Dermis microvascular lymphatic vessel endothelial cell (primary cell): ENCODE measurements around the gene ADAMTS2. TPM values are rescaled to one million over a fixed set of nuclear protein-coding genes. Genes with fewer than 3 reads are reported as not detected.

Experiments
- DNase-seq, 2 donors: peaks; one replicate each; pipeline versions ENCODE4 v3.0.0 to v3.0.0-alpha.2; 2010; ENCODE audit warnings: low read depth in 2 of 2
- total RNA-seq: library from RNA; depleted of rRNA; stranded (reverse); fragments of >200 nt; gene quantifications from 2 replicates; pipeline ENCODE4 v1.2.1, GENCODE V29; 2014

ADAMTS2 gene
- total RNA-seq, 1 donor from 2014 or later = not detected

DNA sequence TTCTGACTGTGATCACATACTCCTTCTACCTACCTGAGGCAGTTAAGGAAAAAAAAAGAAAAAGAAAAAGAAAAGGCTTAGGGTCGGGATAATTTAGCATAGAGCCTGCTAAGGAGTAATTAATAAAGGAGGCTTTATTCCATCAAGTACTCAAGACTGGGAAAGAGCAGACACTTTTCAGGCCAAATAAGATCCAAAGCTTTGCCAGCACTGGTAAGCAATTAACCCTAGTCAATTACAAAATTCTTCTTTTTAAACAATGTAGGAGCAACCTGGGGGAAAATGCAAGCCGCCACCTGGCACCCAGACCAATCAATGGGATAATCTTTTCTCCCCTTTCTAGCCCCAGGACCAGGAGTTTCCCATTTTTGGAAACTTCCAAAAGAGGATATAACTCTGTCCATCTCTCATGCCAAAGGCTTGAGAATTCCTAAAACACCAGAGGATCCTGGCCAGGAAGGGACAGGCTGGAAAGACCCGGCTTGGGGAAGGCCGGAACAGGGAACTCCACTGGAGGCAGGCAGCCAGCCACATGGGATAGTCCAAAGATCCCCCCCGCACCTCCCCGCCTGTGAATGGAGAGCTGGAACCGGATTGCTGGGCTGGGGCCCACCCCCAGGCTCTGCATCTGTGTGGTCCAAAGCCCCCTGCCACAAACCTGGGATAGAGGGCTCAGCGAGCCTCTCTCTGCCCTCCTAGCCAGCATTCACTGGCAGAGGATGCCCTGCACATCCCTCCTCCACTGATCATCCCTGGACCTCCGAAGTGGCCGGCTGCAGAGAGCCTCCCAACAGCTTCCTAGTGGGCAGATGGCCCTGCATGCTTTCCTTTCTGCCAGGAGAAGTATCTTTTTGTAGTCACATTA lies 167.3 kb downstream of the ADAMTS2 start:
- no peak for DNase-seq

DNA sequence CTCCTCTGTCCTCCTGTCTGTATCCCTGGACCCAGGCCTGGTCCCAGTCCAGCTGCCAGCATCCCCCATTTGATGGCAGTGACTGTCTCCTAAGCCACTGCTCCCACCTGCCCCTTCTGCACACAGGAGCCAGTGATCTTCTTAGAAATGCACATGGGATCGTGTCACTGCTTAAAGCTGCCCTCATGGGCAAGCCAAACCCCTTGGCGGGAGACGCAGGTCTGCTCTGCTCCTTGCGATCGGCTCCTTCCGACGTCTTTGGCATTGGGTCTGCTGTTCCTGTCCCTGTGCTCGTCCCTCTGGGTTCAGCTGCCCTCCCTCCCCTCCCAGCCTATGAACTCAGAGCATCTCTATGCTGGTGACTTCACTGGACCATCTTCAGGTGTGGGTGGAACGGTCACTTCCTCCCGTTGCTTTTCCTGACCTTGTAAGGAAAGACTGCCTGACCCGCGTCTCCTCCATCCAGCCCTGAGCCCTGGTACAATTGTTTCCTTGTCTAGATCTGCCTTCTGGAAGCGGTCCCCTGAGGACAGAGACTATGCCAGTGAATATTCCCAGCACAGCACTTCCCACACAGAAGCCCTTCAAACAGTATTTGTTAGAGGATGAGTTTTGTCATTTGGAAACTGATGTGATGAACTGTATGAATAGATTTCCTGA lies 168.6 kb downstream of the ADAMTS2 start:
- no peak for DNase-seq

DNA sequence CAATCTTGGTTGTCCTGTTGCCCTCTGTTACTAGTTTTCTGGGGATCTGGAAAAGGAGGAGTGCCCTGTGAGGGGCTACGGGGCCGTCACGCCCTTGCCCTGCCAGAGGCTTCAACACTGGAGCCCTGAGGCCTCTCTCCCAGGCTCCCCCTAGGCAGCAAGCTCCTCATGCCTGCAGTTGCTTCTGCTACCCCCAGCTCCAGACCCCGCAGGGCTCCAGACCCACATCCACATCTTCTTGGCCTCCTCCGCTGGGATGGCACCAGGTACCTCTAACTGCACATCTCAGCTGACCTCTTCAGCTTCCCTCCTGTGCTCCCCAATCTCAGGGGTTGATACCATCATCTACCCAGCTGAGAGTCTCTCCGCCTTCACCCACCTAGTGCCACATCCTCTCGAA lies 169.1 kb downstream of the ADAMTS2 start:
- DNase-seq = no peak

DNA sequence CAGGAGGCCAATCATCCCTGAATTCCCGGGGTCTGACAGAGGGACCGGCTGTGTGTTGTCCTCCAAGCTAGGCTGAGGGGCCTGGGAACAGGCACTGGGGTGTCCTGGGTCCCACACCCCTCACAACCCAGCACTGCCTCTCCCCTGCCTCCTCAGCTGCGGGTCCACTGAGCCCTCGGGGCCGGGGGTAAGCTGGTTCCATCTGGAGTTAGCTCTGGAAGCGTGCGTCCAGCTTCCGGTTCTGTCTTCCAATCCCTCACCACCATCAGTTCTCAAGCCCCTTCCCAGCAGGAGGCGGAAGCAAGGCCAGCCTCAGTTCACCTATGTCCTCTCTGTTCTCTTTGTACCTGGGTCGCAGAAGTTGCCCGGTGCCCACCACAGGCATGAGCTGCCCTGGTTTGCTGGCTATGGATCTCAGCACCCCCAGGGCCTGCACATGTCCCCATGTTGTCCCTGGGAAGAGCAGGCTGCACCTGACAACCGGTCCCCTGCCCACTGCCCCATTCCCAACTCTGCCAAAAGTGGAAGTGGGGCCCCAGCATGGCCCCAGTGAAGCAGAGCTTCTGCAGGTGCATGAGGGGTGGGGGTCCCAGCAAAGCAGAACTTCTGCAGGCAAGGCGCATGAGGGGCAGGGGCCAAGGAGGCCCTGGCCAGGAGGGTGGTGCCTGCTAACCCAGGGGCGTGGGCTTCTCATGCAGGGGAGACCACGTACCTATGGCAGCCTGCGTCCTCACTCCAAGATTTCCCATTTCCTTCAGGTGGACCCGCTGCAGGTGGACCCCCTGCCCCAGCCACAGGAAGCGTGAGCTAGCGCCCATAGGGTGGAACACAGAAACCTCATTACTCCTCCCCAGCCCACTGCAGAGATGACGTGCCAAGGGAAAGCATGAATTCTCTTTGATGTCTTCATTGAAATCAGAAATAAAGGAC lies 173.2 kb downstream of the ADAMTS2 start:
- DNase-seq = no peak

DNA sequence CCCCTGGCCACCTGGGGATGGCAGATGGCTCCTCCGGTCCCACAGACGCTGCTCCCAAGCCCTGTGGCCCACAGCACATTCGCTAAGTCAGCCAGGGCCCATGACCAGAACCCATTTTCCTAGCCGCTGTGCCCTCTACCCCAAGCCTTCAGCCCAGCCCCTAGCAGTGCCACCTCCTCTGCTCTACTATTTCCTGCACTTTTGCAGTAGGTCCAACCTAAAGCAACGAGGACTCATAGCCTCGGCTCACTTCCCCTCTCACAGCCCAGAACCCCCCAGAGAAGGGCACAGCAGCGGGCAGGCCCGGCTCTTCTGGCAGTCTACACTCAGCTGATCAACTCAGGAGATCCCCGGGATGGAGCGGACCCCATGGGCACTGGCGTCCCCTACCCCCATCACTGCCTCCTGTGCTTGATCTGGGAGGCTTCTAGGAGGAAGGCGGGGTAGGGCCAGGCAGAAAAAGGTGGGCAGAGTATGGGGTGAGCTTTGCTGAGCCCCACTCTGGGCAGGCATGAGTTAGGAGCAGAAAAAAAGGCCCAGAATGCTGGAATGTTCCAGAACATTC lies 173.9 kb downstream of the ADAMTS2 start:
- DNase-seq = no peak

DNA sequence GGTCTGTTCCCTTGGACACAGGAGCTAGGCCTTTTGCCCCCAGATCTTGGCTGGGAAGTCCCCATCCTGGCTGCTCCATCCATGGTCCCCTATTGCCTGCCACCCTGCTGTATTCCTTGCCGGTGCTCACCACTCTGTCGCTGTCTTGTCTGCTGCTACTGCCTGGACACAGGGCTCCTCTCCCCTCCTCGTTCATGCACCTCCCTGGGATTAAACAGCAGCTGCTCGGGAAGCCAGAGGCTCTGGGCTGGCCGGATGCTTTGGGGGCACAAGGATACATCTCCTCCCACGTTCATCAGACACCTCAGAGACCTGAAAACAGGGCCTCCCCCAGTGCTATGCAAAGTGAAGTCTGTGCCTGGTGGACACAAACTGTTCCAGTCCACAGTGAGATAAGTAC lies 174.7 kb downstream of the ADAMTS2 start:
- DNase-seq = no peak

DNA sequence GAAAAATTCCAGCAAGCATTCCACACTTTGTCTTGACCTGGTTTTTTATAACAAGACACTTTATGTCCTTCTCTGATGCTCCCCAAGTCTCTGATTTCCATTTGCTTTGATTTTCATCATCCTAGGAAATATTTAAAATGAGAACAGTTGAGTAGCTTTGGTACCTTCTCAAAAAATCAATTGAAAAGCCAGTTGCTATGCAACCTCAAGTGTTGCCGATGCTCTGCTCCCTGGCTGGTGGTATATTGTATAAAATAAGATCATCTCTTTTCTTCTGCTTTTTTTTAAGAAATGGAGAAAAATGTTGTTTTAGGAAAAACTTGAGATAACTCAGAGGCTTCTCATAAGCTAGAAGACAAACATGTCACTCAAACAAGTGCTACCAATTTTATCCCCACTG lies 175.4 kb downstream of the ADAMTS2 start:
- DNase-seq = no peak

DNA sequence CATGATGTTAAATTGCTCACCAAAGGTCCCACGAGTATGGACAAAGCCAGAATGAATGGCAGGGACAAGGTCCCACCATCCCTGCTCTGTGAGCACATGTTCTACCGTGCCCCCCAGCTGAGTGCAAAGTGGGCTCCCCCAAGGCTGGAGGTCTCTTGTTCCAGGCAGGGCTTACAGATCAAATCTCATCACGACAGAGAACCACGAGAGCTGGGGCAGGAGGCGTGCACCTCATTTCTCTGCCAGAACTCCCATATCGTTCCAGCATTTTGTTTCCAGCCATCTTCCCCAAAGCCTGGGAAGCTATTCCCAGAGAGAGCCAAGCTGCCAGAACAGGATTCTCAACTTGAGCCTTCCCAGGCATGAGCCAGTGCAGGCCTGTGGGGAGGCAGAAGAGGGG lies 176.6 kb downstream of the ADAMTS2 start:
- no peak for DNase-seq

DNA sequence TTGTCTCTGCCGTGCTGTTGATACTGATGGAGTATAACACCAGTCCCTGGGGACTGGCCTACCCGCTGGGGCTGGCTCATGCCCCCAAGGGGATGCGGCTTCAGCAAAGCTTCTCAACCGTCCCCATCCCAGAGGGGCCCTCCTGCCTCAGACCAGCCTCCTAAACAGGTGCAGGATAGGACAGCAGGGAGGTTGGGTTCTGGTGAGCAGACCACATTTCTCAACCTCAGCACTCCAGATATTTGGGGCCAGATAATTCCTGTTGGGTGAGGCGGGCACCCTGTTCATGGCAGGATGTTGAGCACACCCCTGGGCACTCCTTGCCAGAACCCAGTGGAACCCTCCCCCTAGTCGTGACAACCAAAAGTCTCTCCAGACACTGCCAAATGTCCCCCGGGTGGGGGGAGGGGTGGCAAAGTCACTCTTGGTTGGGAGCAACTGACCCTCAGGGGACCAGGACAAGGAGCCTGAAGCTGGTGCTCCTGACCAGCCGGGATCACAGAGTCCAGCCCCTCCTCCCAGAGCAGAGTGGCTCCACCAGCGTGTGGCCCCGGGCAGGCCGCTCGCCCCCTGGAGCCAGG lies 177.3 kb downstream of the ADAMTS2 start:
- DNase-seq = no peak

DNA sequence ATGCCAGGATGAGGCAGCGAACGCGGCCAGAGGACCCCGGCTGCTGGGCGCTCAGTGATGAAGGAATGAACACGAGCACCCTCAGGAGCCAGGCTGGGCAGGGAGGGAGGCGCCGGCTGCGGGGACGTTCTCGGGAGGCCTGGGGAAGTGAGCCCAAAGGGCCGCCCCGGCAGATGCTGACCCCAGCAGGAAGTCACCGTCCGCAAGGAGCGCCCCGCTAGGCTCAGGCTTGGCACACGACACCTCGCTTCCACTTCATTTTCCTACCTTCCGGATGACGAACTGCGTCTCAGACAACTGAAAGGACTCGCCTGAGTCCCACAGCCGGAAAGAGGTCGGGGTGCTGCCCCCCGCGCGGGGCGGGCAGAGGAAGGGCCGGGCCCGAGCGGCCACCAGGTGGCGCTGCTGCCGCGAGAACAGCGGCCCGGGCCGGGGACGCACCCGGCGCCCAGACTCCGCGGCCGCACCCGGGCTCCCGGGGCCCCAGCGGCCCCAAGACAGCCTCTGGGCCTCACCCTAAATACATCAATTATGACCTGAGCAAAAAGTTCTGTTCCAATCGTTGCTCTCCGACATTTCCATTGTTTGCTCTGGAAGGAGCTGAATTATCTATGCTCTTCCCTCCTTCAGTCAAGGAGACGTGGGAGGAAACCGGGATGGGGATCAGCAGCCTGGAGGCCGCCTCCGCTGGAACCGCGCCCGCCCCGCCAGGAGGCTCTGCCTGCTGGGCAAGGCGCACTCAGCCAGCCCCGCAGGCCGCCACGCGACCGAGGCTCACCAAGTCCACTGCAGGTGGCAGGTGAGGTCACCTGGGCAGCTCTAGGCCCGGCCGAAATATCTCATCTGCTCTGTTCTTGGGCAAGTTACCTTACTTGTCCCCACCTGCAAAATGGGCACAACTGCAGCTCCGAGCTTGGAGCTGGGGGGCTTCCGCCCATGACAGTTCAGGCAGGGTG lies 178.1 kb downstream of the ADAMTS2 start:
- DNase-seq = no peak

DNA sequence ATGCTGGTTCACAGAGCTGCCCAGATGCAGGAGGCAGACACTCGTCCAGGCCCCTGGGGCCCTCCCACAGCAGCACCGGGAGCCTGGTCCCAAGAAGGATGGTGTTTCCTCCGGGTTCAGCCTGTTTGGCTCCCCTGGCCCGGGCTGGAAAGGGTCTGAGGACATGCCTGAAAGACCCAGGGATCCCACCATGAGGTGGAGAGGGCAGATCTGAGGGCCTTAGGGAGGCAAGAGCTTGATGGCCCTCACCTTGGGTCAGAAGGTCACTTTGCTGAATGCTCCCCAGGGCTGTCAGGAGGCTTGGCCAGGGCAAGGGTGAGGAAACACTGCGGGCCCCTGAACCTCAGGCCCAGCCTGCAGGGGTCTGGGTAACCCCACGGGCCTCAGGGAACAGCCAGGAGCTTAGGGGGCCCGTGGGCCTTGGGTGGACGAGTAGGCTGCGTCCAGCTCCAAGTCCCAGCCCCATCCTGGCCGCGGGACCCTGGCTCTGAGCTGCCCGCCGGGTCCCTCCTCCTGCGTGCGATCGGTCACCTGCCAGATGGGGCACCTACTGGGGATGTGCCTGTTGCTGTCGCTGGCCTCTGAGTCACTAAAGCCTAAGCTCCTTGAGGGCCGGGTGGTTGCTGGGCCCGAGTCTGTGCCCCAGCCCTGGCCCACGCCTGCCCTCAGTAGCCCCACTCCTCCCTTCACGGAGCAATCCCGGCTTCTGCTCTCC lies 178.9 kb downstream of the ADAMTS2 start:
- no peak for DNase-seq

DNA sequence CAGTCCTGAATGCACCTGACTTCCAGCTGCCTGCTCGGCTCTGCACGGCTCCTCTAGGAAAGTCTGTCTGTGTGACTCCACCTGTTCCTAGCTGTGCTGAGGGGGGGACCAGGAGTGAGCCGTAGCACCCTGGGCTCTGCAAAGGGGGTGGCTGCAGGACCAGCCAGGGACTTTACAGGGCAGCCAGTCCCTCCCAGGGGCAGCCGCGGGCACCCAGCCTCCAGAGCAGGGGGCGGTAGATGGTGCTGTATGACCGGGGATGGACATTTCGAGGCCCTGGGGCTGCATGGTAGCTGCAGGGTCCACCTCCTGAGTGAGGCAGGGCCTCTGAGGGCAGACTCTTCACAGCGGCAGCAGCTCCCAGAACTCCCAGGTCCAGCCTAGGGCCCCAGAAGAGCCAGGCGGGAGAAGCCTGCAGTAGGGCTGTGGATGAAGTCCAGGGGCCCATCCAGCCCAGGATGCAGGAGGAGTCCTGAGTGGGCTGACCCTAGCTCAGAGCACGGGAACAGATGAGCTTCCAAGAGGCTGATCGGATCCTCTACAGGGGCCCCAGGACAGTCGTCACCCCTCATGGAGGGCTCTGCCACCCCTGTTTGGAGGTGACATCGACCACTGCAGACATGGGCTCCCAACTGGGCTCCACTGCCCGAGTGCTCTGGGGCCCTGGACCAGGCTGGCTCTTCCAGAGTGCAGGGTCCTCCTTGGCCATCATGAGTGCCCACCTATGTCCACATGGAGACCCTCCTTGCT lies 179.7 kb downstream of the ADAMTS2 start:
- DNase-seq = no peak

DNA sequence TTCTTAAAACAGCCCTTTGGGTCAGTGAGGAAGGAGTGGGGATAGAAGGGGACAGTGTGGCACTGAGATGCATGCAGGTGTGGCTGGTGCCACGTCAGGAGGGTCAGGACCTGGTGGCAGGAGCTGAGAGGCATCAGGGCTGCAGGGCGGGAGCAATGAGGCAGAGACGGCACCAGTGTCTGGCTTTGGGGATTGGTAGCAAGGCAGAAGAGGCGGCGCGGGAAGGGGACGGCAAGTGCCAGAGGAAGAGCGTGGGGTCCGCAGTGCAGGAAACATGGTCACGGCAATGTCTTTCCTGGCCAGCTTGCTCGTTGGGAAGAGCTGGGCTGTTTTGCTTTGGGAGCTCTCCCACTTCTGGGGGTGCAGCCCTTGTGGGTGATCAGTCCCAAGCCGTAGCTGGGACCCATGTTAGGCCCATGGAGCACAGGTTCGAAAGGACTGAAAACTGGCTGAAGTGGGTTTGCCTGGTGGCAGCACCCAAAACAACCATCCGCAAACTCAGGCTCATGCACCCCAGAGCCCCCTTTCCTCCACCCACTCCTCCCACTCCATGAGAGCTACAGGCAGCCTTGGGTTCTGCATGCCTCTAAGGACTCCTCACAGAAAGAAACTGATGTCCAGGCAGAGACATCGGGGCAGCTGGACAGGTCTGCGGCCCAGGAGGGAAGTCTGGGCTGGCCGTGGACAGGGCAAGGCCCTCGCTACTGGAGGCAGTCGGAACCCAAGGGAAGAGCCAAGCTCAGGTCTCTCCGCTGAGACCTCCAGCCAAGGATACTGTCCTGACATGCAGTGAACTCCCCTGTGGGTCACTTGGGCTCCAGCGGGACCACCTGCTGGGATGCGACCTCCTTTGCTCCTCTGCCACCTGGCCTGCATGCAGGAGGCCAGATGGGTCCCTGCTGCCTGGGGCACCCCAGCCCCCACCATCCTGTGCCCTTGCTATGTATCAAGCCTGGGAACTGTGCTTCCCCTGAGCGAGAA lies 180.6 kb downstream of the ADAMTS2 start:
- DNase-seq = no peak

DNA sequence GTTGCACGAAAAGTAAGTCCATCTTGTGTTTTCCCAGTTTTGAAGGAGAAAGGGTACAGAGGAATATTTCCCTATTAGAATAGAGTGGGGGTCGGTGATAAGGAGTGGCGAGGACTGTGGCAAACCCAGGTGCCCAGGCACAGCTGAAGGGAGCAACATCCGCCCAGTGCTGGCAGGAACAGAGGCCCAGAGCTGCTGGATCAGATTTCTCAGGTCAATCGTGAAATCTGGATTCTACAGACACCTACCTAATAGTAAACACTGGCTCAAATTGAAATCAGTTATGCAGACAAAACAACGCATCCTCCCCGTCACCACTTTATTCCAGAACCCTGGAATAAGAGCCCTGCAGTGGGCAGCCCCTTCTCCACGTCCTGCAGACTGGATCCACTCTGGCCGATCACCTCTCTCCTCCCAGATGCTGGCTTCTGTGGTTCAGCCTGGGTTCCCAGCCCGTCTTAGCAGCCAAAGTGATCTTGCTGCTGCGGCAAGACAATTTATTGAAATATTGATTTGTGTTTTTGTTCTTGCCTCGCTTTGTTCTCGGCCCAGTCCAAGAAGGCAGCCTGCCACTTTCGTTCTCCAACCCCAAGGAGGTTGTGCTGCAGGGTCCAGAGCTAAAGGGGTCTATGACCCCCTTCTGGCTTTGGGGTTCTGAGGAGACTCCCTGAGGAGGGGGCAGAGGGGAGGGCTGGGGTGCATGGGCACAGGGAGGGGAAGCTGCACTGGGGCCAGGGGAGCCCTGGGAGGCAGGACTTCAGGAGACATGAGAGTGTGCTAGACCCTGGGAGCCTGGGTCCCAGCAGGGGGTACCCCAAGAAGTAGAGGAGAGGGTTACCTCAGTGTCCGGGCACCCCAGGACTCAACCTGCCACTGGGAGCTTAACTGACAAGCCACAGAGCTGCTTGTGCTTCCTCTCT lies 181.8 kb downstream of the ADAMTS2 start:
- DNase-seq = no peak

DNA sequence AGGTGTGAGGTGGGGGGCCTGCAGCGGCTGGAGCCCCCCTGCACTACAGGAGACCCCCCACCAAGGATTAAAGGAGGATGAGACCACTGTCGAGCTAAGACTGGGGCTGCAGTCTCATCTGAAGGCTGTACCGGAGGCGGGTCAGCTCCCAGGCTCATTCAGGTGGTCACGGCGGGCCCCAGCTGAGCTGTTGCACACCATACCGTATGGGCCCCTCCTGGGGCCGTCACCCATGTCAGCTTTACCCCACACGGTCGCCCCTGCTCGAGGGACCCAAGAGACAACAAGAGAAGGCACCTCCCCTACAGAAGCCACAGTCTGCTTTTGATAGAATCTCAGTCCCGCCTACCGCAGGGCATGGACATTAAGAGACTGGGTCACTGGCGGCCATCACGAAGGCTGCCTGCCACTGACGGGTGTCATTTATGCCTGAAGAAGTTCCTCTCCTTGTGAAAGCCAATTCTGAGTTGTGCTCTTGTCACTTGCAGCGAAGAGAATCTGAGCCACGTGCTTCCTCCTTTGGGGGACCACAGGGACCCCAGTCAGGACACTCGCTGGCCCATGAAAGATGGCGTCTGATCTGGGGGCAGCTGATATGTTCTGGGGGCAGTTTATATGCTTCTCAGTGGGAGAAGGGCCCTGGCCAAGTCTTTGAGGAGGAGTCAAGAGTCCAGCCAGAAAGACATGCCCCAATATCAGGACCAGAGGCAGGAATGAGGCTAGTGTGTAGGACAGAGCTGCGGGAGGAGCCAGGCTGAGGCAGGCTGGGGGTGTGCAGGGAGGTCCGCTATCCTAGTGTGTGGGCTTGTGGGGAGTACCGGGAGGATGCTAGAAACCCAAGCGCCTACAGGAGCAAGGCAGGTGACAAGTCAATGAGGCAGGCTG lies 182.7 kb downstream of the ADAMTS2 start:
- DNase-seq = no peak
